HG03135 (cell line): Measurements from ENCODE around the gene SLC38A8.

Experiments used
- ATAC-seq: cut with Tn5 transposase; IDR thresholded peaks from one replicate; pipeline ENCODE4 v1.9.1; 2021; ENCODE audit warnings: mild to moderate bottlenecking, moderate library complexity; ENCODE audit not compliant: unreplicated experiment

Gene SLC38A8

GRCh38 chr16:84033251-84034195 is 9.1 kb downstream of the SLC38A8 start:
- ATAC-seq, result no peak

GRCh38 chr16:84032458-84033178 is 10.0 kb downstream of the SLC38A8 start:
- no peak for ATAC-seq

GRCh38 chr16:84031556-84031955 is 11.0 kb downstream of the SLC38A8 start:
- ATAC-seq, result no peak

DNA sequence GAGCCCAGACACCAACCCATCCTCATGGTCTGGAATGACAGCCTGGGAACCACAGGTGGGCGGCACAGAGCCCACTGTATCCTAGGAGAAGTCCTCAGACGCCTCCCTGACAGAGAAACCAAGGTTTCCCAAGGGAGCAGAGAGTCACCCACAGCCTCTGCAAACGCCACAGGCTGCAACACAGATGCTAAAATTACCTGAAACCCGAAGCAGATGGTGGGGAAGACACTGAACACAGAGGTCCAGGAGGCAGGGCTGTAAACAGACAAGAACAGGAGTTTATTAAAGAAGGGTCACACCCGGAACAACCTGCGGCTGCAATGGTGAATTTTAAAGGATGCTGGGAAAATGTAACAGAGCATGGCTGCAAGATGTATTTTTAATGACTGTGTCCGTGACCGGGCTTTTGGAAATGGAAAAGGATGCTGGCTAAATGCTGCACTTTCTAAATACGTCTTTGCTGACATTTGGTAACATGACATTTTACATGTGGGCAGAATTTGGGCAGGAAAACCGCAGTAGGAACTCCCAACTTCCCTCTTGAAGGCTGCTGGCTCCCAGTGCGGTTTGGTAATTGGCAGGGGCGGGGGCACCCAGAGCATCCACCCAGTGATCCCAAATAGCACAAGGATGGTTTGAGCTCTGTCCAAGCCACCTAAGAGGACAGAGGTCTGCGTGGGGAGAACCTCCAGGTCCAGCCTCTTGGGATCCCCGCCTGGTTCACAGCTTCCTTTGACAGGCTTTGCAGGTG is 13.1 kb downstream of the SLC38A8 start:
- ATAC-seq, result no peak

- no peak for ATAC-seq
These were observed 15.0 kb downstream of the SLC38A8 start for GRCh38 chr16:84027625-84028024.

DNA sequence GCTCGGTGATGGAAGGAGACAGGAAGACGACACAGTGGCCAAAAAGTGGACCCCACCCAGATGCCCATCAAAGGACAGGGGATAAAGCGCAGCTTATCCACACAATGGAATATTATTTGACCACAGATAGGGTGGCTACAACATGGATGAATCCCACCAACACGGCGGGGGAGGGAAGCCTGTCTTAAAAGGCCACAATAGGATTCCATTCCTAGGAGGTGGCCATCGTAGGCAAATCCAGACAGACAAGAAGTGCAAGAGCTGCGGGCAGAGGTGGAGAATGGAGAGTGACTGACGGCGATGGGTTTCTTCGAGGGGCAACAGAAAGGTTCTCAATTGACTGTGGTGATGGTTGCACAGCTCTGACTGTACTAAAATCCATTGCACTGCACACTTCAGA is 16.0 kb downstream of the SLC38A8 start:
- no peak for ATAC-seq

GRCh38 chr16:84024854-84025253 is 17.7 kb downstream of the SLC38A8 start:
- no peak for ATAC-seq

GRCh38 chr16:84022644-84023043 is 20.0 kb downstream of the SLC38A8 start:
- no peak for ATAC-seq

GRCh38 chr16:84021488-84021887 is 21.1 kb downstream of the SLC38A8 start:
- no peak for ATAC-seq

DNA sequence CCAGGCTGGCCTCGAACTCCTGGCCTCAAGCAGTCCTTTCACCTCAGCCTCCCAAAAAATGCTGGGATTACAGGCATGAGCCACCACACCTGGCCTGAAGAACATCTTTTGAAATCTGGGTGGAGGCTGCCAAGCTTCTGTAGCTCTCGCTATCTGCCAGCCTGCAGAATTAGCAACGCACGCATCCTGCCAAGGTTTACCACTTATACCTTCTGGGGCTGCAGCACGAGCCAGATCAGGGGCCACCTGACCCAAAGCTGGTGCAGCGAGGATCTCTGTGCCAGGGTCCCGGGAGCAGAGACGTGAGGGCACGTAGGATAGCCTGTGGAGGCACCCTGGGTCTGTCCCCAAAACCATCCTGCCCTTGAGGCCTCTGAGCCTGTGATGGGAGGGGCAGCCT is 22.2 kb downstream of the SLC38A8 start:
- no peak for ATAC-seq

DNA sequence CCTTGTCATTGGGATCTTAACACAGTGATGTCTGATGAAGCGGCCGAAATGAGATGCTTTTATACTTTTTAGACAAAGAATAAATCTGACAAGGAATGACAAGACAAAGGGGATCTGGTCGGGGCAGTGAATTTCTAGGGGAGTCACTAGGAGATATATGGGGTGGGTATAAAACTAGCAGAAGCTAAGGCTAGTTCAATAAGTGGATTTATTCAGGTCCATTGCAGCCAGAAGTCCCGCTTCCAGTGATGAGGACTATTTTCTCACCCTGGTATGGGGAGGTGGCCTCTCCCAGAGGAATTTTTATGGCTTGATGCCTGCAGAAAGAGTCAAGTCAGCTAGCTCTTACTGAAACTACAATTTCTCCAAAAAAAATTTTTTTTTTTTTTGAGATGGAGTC is 23.9 kb downstream of the SLC38A8 start:
- ATAC-seq, result no peak

DNA sequence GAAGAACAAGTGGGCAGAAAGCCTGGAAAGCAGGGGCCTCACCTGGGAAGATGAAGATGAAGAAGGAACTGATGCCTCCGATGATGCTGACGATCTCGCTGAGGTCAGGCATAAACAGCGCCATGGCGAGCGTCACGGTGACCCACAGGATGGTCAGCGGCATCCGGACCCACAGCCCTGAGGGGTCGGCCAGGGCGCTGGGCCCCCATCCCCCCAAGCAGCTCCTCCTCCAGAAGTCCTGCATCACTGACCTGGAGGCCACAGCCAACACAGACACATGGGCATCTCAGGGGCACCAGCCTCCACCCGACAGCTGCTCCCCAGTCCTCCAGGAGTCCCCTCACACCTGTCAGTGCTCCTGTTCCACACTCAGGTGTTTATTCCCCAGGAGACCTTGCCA is 26.1 kb downstream of the SLC38A8 start:
- no peak for ATAC-seq

- ATAC-seq, result no peak
These were observed 27.2 kb downstream of the SLC38A8 start for GRCh38 chr16:84015399-84015798.

- no peak for ATAC-seq
These were observed 27.8 kb downstream of the SLC38A8 start for GRCh38 chr16:84014570-84015327.

DNA sequence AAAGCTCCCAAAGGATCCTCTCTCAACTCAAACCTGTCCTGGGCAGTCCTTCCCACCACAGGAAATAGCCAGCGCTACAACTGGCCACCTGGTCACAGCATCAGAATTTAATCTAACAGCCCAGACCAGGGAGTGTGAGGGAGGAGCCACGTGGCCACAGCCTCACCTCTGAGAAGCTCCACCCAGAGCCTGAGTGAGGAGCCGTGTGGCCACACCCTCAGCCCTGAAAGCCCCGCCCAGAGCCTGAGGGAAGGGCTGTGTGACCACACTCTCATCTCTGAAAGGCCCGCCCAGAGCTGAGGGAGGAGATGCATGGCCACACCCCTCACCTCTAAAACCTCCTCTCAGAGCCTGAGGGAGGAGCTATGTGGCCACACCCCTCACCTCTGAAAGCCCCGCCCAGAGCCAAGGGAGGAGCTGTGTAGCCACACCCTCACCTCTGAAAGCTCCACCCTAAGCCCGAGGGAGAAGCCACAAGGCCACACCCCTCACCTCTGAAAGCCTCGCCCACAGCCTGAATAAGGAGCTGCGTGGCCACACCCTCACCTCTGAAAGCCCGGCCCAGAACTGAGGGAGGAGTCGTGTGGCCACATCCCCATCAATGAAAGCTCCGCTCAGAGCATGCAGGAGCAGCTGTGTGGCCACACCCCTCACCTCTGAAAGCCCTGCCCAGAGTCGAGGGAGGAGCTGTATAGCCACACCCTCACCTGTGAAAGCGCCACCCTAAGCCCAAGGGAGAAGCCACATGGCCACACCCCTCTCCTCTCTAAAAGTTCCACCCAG is 28.6 kb downstream of the SLC38A8 start:
- ATAC-seq, result peak; percentile 73

- ATAC-seq, result no peak
These were observed 33.3 kb downstream of the SLC38A8 start for GRCh38 chr16:84009282-84009681.

DNA sequence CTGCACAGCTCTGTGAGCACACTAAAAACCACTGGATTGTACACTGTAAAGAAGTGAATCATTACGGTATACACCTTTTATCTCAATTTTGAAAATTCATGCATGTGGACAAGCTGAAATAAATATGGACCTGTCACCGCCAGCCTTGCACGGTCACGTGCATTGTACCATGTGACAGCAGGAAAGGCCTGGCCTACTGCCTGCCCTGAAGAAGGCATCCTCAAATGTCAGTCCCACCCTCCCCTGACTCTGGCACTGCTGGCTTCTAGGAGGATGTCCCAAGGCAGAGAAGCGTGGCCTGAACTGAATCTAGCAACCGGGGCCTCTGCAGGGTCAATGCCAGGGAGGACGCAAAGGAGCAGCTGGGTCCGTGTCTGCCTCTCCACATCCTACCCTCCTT is 34.6 kb downstream of the SLC38A8 start:
- ATAC-seq, result no peak

- no peak for ATAC-seq
These were observed 35.1 kb downstream of the SLC38A8 start for GRCh38 chr16:84007520-84007919.

DNA sequence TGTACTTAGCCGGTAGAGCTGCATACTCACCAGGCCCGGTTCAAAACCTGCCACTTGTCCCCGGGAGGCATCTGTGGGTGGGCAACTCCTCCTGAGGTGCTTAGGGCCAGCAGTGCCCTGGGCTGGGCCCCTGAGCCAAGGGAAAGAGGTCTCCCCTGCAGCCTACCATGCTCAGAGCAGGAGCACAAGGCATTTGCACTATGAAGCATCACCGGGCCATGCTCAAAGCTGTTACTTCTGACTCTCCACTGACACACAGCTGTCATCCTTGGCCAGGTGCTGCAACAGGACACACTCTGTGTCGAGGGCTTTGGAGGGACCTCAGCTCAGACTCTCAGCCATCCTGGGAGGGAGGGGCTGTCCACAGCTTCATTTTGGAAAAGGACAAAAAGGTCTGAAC is 37.2 kb downstream of the SLC38A8 start:
- ATAC-seq, result no peak

GRCh38 chr16:84004442-84004841 is 38.2 kb downstream of the SLC38A8 start:
- ATAC-seq, result no peak
